GM04503 (cell line): ENCODE measurements around the gene RNF31.

Source experiments
- DNase-seq: peaks from one replicate; pipeline ENCODE4 v3.0.0-alpha.2; 2012; ENCODE audit warnings: low read depth

Gene RNF31

DNA sequence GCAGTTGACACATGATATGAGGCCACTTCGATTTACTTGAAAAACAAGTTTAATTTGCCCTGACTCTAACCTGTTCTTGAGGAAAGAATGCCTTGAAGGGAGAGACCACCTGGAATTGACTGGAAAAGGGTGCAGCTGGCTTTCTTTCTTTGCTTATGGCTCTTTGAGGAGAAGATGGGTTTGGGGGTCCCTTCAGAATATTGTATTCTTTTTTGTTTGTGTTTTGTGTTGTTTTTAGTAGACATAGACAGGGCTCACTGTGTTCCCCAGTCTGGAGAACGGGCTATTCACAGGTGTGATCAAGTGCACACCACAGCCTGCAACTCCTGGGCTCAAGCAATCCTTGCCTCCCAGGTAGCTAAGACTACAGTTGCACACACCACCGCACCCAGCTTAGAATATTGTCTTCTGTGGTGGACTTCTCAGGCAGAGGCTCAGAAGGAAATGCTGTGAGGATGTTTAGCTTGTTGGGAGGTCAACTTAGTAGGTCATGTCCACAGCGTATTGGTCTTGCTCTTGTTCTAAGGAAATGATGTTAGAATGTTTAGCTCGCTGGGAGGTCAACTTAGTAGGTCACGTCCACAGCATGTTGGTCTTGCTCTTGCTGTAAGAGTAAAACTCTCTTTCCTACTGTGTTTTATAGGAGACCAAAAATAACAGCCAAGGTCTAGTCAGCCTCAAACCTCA lies 31.0 kb upstream of the RNF31 start:
- no peak for DNase-seq

DNA sequence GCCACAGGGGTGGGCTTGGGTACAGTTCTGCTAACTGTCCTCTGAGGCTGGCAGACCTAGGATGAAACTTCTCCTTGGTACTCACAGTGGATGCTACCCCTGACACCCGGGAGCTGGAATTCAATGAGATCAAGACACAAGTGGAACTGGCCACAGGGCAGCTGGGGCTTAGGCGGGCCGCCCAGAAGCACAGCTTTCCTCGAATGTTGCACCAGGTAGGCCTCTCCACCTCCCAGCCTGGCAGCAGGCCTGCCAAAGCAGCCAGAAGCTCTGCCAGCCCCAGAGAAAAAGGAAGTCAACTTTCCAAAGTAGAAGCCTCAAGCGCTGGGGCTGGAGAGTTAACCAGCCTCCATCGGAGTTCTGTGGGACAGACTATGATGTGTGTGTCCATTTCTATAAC lies 30.1 kb upstream of the RNF31 start:
- DNase-seq = no peak

DNA sequence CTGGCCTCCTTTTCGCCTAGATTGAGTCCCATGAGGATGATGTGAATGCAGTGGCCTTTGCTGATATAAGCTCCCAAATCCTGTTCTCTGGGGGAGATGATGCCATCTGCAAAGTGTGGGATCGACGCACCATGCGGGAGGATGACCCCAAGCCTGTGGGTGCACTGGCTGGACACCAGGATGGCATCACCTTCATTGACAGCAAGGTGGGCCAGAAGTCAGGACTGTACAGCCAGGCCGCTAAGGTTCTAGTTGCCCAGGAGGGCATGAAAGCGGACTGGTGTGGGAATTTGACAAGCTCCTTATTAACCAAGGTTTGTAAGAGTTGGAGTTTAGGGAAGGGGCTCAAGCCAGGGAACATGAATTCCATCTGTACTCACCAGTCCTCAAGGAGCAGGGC lies 27.6 kb upstream of the RNF31 start:
- DNase-seq = no peak

- DNase-seq = no peak
Observed at GRCh38 chr14:24121210-24121609, 26.1 kb upstream of the RNF31 start.

GRCh38 chr14:24122416-24122815 lies 24.9 kb upstream of the RNF31 start:
- DNase-seq = no peak

DNA sequence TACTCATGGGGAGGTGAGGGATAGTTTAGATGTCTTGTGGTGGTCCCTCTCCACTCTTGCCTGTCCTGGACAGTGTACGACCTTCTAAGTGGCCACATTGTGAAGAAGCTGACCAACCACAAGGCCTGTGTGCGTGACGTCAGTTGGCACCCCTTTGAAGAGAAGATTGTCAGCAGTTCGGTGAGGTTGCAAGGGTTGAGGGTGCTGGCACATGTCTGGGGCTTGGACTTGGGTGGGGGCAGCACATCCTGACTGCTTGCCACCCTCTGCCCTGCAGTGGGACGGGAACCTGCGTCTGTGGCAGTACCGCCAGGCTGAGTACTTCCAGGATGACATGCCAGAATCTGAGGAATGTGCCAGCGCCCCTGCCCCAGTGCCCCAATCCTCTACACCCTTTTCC lies 24.4 kb upstream of the RNF31 start:
- no peak for DNase-seq

- DNase-seq = no peak
Observed at GRCh38 chr14:24123424-24124417, 23.6 kb upstream of the RNF31 start.

- no peak for DNase-seq
Observed at GRCh38 chr14:24126939-24127338, 20.4 kb upstream of the RNF31 start.

DNA sequence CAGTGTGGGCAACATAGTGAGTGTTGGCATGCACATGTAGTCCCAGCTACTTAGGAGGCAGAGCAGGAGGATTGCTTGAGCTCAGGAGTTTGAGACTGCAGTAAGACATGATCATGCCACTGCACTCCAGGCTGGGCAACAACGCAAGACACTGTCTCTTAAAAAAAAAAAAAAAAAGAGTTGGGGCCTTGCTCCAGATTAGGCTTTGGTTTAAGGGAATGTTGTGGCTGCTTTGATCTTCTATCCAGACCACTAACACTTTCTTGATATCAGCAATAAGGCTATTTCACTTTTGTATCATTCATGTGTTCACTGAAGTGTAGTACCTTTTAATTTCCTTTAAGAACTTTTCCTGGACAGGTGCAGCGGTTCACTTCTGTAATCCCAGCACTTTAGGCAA lies 19.6 kb upstream of the RNF31 start:
- no peak for DNase-seq

DNA sequence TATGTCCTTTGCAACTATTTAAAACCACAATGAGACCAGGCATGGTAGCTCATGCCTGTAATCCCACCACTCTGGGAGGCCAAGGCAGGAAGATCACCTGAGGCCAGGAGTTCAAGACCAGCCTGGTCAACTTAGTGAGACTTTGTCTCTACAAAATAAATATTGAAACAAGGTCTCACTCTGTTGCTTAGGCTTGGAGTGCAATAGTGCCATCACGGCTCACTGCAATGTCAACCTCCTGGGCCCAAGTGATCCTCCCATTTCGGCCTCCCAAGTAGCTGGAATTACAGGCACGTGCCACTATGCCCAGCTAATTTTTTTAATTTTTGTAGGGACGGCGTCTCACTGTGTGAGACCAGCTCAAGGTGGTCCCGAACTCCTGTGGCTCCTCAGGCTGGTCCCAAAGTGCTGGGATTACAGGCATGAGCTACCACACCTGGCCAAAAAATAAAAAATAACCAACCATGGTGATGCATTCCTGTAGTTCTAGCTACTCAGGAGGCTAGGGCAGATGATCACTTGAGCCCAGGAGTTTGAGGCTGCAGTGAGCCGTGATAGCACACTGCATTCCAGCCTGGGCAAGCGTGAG lies 17.8 kb upstream of the RNF31 start:
- no peak for DNase-seq

GRCh38 chr14:24130380-24130716 lies 16.9 kb upstream of the RNF31 start, which contains the start of gene FITM1:
TSS of gene FITM1 (plus strand) at chr14:24130659. CDS start at chr14:24131564, 905 bp downstream.
- DNase-seq = no peak

GRCh38 chr14:24130717-24131548 lies 16.4 kb upstream of the RNF31 start:
- DNase-seq = no peak

DNA sequence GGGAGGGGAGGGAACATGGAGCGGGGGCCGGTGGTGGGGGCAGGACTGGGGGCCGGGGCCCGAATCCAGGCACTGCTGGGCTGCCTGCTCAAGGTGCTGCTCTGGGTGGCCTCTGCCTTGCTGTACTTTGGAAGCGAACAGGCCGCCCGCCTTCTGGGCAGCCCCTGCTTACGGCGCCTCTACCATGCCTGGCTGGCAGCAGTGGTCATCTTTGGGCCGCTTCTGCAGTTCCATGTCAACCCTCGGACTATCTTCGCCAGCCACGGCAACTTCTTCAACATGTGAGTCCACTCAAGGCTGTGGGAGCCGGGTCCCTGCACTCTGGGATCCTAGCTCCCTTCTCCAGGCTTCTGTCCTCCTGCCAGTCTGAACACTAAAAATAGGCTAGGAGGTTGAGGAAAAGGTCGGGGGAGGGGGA lies 15.7 kb upstream of the RNF31 start:
- DNase-seq = no peak

- DNase-seq = no peak
Observed at GRCh38 chr14:24132061-24132685, 15.1 kb upstream of the RNF31 start.

DNA sequence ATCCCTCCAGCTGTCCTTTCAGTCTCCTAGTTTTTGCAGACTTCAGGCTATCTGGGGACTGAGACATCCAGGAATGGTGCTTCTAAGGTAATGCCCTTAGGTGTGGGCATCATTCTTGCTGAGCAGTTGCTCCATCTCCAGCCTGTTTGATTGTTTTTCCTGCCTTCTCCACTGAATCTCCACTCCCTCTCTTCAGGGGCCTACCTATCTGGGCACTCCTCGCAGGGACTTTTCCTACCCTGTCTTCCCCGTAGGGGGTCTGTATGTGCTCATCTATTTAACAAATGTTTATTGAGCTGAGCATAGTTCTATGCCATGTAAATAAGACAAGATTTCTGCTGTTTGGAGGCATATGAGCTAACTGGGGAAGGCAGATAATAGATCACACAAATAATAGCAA lies 14.3 kb upstream of the RNF31 start:
- DNase-seq = no peak

GRCh38 chr14:24133735-24134134 lies 13.6 kb upstream of the RNF31 start:
- no peak for DNase-seq

GRCh38 chr14:24135584-24135833 lies 11.8 kb upstream of the RNF31 start:
- no peak for DNase-seq

- no peak for DNase-seq
Observed at GRCh38 chr14:24135834-24136683, 11.2 kb upstream of the RNF31 start, which contains the start of gene PSME1. TSS of gene PSME1 (plus strand) at chr14:24136194. CDS start at chr14:24136263, 69 bp downstream.

DNA sequence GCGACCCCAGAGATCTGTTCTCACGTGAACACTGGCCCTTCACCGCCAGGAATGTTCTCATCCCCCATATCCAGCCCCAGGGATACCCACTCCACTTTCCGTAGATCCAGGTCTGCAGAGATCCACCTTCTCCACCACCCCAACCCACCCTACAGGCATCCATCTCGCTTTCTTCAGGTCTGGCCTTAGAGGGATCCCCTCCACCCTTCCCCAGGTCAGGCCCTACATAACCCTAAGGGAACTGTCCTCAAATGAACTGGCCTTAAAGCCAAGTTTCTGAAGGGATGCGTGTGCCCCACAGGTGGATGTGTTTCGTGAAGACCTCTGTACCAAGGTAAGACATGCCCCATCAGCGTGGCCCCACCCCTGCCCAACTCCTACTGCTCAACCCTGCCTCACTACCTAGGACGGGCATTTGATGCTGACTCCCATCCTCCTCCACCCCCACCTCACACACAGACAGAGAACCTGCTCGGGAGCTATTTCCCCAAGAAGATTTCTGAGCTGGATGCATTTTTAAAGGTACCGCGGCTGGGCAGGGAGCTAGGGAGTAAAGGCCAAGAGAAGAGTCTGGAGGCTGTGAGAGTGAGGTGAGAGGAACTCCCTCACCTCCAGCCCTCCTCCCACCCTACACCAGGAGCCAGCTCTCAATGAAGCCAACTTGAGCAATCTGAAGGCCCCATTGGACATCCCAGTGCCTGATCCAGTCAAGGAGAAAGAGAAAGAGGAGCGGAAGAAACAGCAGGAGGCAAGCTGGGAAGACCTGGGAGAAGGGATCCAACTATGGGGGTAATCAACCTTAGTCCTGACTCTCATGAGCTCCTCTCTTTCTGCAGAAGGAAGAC lies 10.4 kb upstream of the RNF31 start:
- no peak for DNase-seq
